GM19438 (cell line): ENCODE results near the gene CBLN2.

Experiments
- ATAC-seq: cut with Tn5 transposase; IDR thresholded peaks from one replicate; pipeline ENCODE4 v1.9.1; 2021; ENCODE audit warnings: low read depth; ENCODE audit not compliant: unreplicated experiment

Gene CBLN2

GRCh38 chr18:72544092-72544886 is at the start of gene CBLN2:
TSS of gene CBLN2 (minus strand) at chr18:72544342. CDS start at chr18:72542160, 2,182 bp downstream.
- ATAC-seq = peak; percentile 79

- ATAC-seq = no peak
Measured at GRCh38 chr18:72588360-72588759, 44.2 kb upstream of the CBLN2 start.

GRCh38 chr18:72584787-72585186 is 40.6 kb upstream of the CBLN2 start:
- ATAC-seq = no peak

- ATAC-seq = no peak
Measured at GRCh38 chr18:72581976-72582375, 37.8 kb upstream of the CBLN2 start.

GRCh38 chr18:72572896-72573295 is 28.8 kb upstream of the CBLN2 start:
- ATAC-seq = no peak

- ATAC-seq = no peak
Measured at GRCh38 chr18:72566290-72566689, 22.1 kb upstream of the CBLN2 start.

GRCh38 chr18:72555968-72556367 is 11.8 kb upstream of the CBLN2 start:
- no peak for ATAC-seq

GRCh38 chr18:72555101-72555500 is 11.0 kb upstream of the CBLN2 start:
- no peak for ATAC-seq

GRCh38 chr18:72543357-72544055 is 636 bp downstream of the CBLN2 start:
- no peak for ATAC-seq

GRCh38 chr18:72542984-72543356 is 1.2 kb downstream of the CBLN2 start:
- no peak for ATAC-seq

- no peak for ATAC-seq
Measured at GRCh38 chr18:72542342-72542741, 1.8 kb downstream of the CBLN2 start.

- ATAC-seq = no peak
Measured at GRCh38 chr18:72541871-72542332, 2.2 kb downstream of the CBLN2 start.

GRCh38 chr18:72539901-72540300 is 4.2 kb downstream of the CBLN2 start:
- no peak for ATAC-seq

- no peak for ATAC-seq
Measured at GRCh38 chr18:72530622-72531021, 13.5 kb downstream of the CBLN2 start.

- ATAC-seq = no peak
Measured at GRCh38 chr18:72504866-72505265, 39.3 kb downstream of the CBLN2 start.

- no peak for ATAC-seq
Measured at GRCh38 chr18:72502671-72503431, 41.3 kb downstream of the CBLN2 start.

- no peak for ATAC-seq
Measured at GRCh38 chr18:72492497-72492896, 51.6 kb downstream of the CBLN2 start.
